GM12878 (cell line): ENCODE measurements around the gene GNAQ. TPM values are rescaled to one million over a fixed set of nuclear protein-coding genes. Genes with fewer than 3 reads are reported as not detected.
A peak's percentile ranks its signal among the peaks of the same experiment; 100 is the strongest.

Experiments
- ATAC-seq: fragments of 200-7000 bp; cut with Tn5 transposase; 3 replicates; pipeline ENCODE4 v1.9.1; 2020; ENCODE audit warnings: mild to moderate bottlenecking, moderate library complexity
- BruUV-seq: library from RNA; stranded (reverse); fragments of 400-500 nt; replicated peaks from 2 replicates; lab custom pipeline; 2021; lab: Mats Ljungman, UMichigan
- CTCF ChIA-PET: fragments of 300-600 bp; sonication (Branson Sonifier 250); formaldehyde crosslinking; extraction: SDS; loops from one replicate; lab custom pipeline; 2021; ENCODE audit warnings: inconsistent platforms; lab: Yijun Ruan, JAX
- POLR2A ChIA-PET: fragments of 350-600 bp; formaldehyde crosslinking; extraction: SDS; loops from one replicate; lab custom pipeline; 2021; ENCODE audit warnings: inconsistent platforms; lab: Charles Lee
- RAD21 ChIA-PET: fragments of 300-600 bp; sonication (Branson Sonifier 250); formaldehyde crosslinking; loops from one replicate; lab custom pipeline; 2023; ENCODE audit warnings: antibody characterized with exemption; ENCODE audit not compliant: unreplicated experiment; lab: Charles Lee
- SMC1A ChIA-PET: fragments of 300-600 bp; sonication (Branson Sonifier 250); formaldehyde crosslinking; loops from one replicate; lab custom pipeline; 2023; ENCODE audit not compliant: unreplicated experiment, uncharacterized antibody; lab: Charles Lee
- DNase-seq: peaks from one replicate; pipeline ENCODE4 v3.0.0-alpha.2; 2011; ENCODE audit warnings: low read depth, low spot score
- FAIRE-seq: peaks from 3 replicates; lab custom pipeline; 2011; peaks lifted over from hg19 to GRCh38; lab: Jason Lieb, UNC
- H2AFZ ChIP-seq: 2 replicates; pipeline ENCODE4 v1.6.0; 2011; ENCODE audit warnings: low read depth, low read length, control low read depth; ENCODE audit not compliant: control insufficient read depth
- H3K27ac ChIP-seq: 2 replicates; pipeline ENCODE4 v1.5.1; 2011; ENCODE audit warnings: control low read depth; ENCODE audit not compliant: control insufficient read depth, insufficient read depth
- H3K27me3 ChIP-seq, 2 experiments: replicated peaks in 1 of 2; 2 replicates each; pipeline versions ENCODE4 v1.6.0 to v1.6.1; 2011; ENCODE audit warnings: low read length in 1 of 2; ENCODE audit not compliant: control insufficient read depth in 2 of 2, insufficient read depth in 2 of 2
- H3K36me3 ChIP-seq, 2 experiments: 2 replicates each; pipeline ENCODE4 v1.5.1; 2011; ENCODE audit warnings: low read length in 1 of 2; ENCODE audit not compliant: control insufficient read depth in 2 of 2, insufficient read depth in 2 of 2
- H3K4me1 ChIP-seq: 2 replicates; pipeline ENCODE4 v1.6.1; 2011; ENCODE audit warnings: mild to moderate bottlenecking, low read length, moderate library complexity, mixed read lengths; ENCODE audit not compliant: control insufficient read depth, insufficient read depth
- H3K4me2 ChIP-seq: 2 replicates; pipeline ENCODE4 v1.6.0; 2011; ENCODE audit warnings: control low read depth; ENCODE audit not compliant: control insufficient read depth, insufficient read depth
- H3K4me3 ChIP-seq: fragments of 200-600 bp; sonication (generic); 2 replicates; pipeline ENCODE4 v1.5.1; 2016
- H3K79me2 ChIP-seq: 2 replicates; pipeline ENCODE4 v1.6.0; 2011; ENCODE audit warnings: low read length; ENCODE audit not compliant: control insufficient read depth, insufficient read depth
- H3K9ac ChIP-seq: 2 replicates; pipeline ENCODE4 v1.8.0; 2011; ENCODE audit warnings: low read length, control low read depth, mixed read lengths; ENCODE audit not compliant: control insufficient read depth, insufficient read depth
- H3K9me3 ChIP-seq: replicated peaks from 3 replicates; pipeline ENCODE4 v1.5.1; 2011; ENCODE audit warnings: mild to moderate bottlenecking, low read length; ENCODE audit not compliant: control insufficient read depth, insufficient read depth
- H4K20me1 ChIP-seq: 2 replicates; pipeline ENCODE4 v1.6.0; 2011; ENCODE audit not compliant: control insufficient read depth, insufficient read depth
- MLLT1 ChIP-seq: fragments of 450-650 bp; IDR thresholded peaks from 2 replicates; pipeline ENCODE4 v1.6.1; 2016; ENCODE audit warnings: mild to moderate bottlenecking
- NBN ChIP-seq: fragments of 450-650 bp; IDR thresholded peaks from 2 replicates; pipeline ENCODE4 v1.6.1; 2016
- NFYA ChIP-seq: IDR thresholded peaks from 2 replicates; pipeline ENCODE4 v1.6.1; 2011; ENCODE audit warnings: low read depth, mild to moderate bottlenecking, low read length, improper control_type of control experiment, borderline replicate concordance
- SMAD1 ChIP-seq: fragments of 450-650 bp; IDR thresholded peaks from 2 replicates; pipeline ENCODE4 v1.6.1; 2018; ENCODE audit warnings: mild to moderate bottlenecking, low read depth; ENCODE audit not compliant: partially characterized antibody
- SP1 ChIP-seq: IDR thresholded peaks from one replicate; pipeline ENCODE4 v1.6.1; 2011; ENCODE audit warnings: low read depth, low read length
- ZNF24 ChIP-seq: fragments of 450-650 bp; IDR thresholded peaks from 2 replicates; pipeline ENCODE4 v1.6.1; 2017; ENCODE audit warnings: antibody characterized with exemption, mild to moderate bottlenecking
- WGBS: methylation state at CpG from one replicate; pipeline ENCODE4 v1.1.6; 2016; ENCODE audit warnings: low lambda C conversion rate; ENCODE audit not compliant: insufficient replicate concordance, insufficient coverage; ENCODE audit errors: missing lambda C conversion rate; 5-methylcytosine and 5-hydroxymethylcytosine counted together
- in situ Hi-C: fragments of 300-500 bp; cut with MboI; formaldehyde crosslinking; loops from 9 replicates; pipeline ENCODE4 v1.14.3; 2018; ENCODE audit warnings: mixed read lengths
- intact Hi-C: fragments of 100-400 bp; cut with micrococcal nuclease; formaldehyde crosslinking; loops from one replicate; pipeline ENCODE4 v1.14.2; 2022; ENCODE audit not compliant: unreplicated experiment
- polyA plus RNA-seq, 11 experiments: library from polyadenylated mRNA; depleted of rRNA in 4 of 11; unstranded in 6 of 11; stranded (reverse) in 5 of 11; fragments of >200 nt; fragmentation: Nextera tagmentation in 4 of 11; fragmentation: Illumina TruSeq in 1 of 11; extraction: Ambion mirVana in 4 of 11; extraction: Trizol in 1 of 11; gene quantifications; 1 replicate in 1 of 11; 2 replicates in 10 of 11; pipeline versions ENCODE4 v1.2.1 to v1.2.3, GENCODE V29; 2011 to 2016; ENCODE audit warnings: inconsistent platforms in 2 of 11, missing spikeins in 2 of 11, low read depth in 1 of 11
- total RNA-seq, 4 experiments: library from RNA; depleted of rRNA in 3 of 4; stranded (reverse); fragments of >200 nt in 3 of 4; fragmentation: Illumina TruSeq in 1 of 4; extraction: Trizol in 1 of 4; gene quantifications; 2 replicates each; pipeline versions ENCODE4 v1.2.1 to v1.2.3, GENCODE V29; 2013 to 2021

The GNAQ gene
- total and polyA plus RNA-seq, 10 of the 15 experiments (the other 5 are each of a cell fraction or from before 2014, with no cell fraction given) = 0.15 to 47.2 (median 0.49) TPM

GRCh38 chr9:78032730-78033457 lies 1.3 kb upstream of the GNAQ start:
- RAD21 ChIA-PET = interaction anchor here (1.0 to 7.3 kb wide), 8 partner anchors 13 to 281 kb away, joined by 3 to 123 read pairs (median 4); no protein-coding TSS in a partner anchor
- no peak overlapping the region for H3K27ac ChIP-seq
- no peak overlapping the region for H3K9ac ChIP-seq
- DNase-seq (no peak), FAIRE-seq (no peak), ATAC-seq (0 out of 3 replicates have a peak, but pooled peaks have one; percentile 5)
- in situ Hi-C loops (no loop called here), intact Hi-C loops (loop anchor here (10.0 kb wide), 2 partner anchors 278 to 578 kb away; no protein-coding TSS in a partner anchor)
- H4K20me1 ChIP-seq = no peaks in the 10 kb centered on the region
- 14% methylated on average over 14 of the region's 14 CpGs for WGBS
- no peaks in the 10 kb centered on the region for H3K36me3 ChIP-seq
- SMC1A ChIA-PET = interaction anchor here (0.7 to 7.9 kb wide), 17 partner anchors 9 to 282 kb away, joined by 3 to 145 read pairs (median 6); no protein-coding TSS in a partner anchor
- H2AFZ ChIP-seq = no peak overlapping the region
- peaks cover 8 to 17% of the 10 kb centered on the region in 2 experiments for H3K27me3 ChIP-seq
- H3K4me2 ChIP-seq = peak overlapping the region; percentile 21; the same call in 1 of the 2 replicates
- no peaks in the 10 kb centered on the region for H3K9me3 ChIP-seq
- H3K4me1 ChIP-seq = no peaks in the 10 kb centered on the region
- TF ChIP-seq NBN (0 out of 2 replicates have a peak, but pooled peaks have one; percentile 7), ZNF24 (0 out of 2 replicates have a peak, but pooled peaks have one; percentile 15), NFYA (no peak), SMAD1 (peak; percentile 4), SP1 (no peak), MLLT1 (peak; percentile 88)
- no TSS peak for BruUV-seq
- CTCF ChIA-PET = interaction anchor here (0.8 to 4.8 kb wide), 5 partner anchors 14 to 168 kb away, joined by 3 to 153 read pairs (median 40); no protein-coding TSS in a partner anchor
- H3K79me2 ChIP-seq = no peaks in the 10 kb centered on the region
- POLR2A ChIA-PET = interaction anchor here (0.6 to 1.1 kb wide), 2 partner anchors 56 to 152 kb away, joined by 3 to 4 read pairs; no protein-coding TSS in a partner anchor
- H3K4me3 ChIP-seq = 0 out of 2 replicates have a peak overlapping the region, but pooled peaks have one; percentile 32
